Hippocampal formation (tissue), 2 donors: ENCODE results near the gene VAV1.

ENCODE experiments used
- DNase-seq, 2 donors: peaks; one replicate each; lab custom pipeline; 2025; lab: John Stamatoyannopoulos, UW

The VAV1 gene

GRCh38 chr19:6772028-6772865, at the start of gene VAV1:
TSS of gene VAV1 (plus strand) at chr19:6772708. CDS start at chr19:6772808, 100 bp downstream.
- DNase-seq = peak; percentile 15 to 26

- DNase-seq = peak in 1 of 2 donors; percentile 17
These were observed 49.3 kb upstream of the VAV1 start for GRCh38 chr19:6723108-6723618.

- DNase-seq = peak in 1 of 2 donors; percentile 3
These were observed 48.8 kb upstream of the VAV1 start for GRCh38 chr19:6723738-6724137.

GRCh38 chr19:6724631-6725492, 47.6 kb upstream of the VAV1 start:
- DNase-seq = no peak

DNA sequence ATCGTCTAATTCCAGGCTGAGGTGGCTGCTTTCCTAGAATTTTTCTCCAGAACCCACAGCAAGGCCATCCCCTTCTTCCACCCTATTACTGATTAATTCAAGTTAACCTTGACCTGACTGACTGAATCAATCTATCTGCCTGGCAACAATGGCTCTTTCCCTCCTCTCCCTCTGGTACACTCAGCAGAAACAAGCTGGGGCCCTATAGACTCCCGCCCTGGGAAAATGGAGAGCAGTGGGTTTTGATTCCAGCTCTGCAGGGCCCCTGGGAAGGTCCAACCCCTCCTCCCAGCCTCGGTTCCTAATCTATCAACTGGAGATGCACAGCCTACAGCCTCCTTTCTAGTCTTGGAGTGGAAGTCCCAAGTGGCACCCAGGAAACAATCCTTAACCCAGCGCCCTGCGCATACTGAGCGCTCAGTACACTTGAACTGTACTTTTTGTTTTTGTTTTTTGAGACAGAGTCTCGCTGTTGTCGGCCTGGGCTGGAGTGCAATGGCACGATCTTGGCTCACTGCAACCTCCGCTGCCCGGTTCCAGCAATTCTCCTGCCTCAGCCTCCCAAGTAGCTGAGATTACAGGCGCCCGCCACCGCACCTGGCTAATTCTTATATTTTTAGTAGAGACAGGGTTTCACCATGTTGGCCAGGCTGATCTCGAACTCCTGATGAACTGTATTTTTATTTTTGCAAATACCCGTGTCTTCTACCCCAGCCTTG, 46.8 kb upstream of the VAV1 start:
- DNase-seq = no peak

- DNase-seq = peak; percentile 17 to 38
These were observed 44.2 kb upstream of the VAV1 start for GRCh38 chr19:6728346-6728745.

GRCh38 chr19:6729573-6730152, 42.8 kb upstream of the VAV1 start:
- no peak for DNase-seq

- DNase-seq = peak; percentile 3 to 66
These were observed 42.2 kb upstream of the VAV1 start for GRCh38 chr19:6730153-6730804.

DNA sequence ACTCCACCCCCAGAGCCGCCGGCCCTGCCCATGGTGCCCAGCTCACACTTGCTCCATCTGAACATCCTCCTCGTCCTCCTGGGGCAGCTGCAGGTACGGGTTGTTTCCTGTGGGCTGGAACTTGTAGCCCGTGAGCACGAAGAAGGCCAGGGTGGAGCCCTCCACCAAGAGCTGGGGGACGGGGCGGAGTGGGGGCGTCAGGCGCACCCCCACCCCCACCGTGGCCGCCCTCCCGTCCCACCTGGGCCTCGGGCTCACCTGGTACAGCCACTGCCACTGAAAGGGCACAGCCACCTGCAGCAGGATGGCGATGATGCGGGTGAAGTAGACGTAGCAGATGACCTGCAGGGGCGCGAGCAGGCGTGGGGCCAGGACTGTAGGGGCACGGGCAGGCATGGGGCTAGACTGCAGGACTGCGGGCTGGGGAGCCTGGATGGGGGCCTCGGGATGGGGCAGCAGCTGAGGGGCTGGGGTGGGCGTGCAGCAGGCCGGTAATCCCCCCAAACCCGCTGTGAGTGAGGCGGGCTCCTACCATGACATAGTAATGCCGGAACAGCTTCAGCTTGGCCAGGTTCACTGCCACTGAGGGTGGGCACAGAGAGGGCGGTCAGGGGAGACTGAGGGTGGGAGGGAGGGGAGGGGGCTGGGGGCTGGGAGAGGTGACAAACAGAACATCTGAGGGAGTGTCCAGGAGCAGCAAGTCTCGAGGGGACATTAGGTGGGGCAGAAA, 41.4 kb upstream of the VAV1 start:
- DNase-seq = no peak

DNA sequence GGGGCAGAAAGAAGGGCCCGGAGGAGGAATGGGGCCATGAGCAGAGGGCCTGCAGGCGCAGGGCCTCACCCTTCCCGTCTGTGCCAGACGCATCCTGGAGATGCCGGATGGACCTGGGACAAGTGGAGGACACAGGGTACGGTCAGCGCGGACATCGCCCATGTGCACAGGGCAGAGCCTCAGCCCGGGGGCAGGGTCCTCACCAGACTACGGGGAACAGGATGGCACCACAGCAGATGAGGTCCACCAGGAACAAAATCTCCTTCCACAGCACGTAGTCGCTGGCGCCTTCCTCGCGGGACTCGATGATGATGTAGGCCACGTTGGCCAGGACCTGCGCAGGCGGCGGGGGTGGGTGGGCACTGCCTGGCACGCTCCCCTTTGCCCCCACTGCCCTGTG, 40.7 kb upstream of the VAV1 start:
- no peak for DNase-seq

DNA sequence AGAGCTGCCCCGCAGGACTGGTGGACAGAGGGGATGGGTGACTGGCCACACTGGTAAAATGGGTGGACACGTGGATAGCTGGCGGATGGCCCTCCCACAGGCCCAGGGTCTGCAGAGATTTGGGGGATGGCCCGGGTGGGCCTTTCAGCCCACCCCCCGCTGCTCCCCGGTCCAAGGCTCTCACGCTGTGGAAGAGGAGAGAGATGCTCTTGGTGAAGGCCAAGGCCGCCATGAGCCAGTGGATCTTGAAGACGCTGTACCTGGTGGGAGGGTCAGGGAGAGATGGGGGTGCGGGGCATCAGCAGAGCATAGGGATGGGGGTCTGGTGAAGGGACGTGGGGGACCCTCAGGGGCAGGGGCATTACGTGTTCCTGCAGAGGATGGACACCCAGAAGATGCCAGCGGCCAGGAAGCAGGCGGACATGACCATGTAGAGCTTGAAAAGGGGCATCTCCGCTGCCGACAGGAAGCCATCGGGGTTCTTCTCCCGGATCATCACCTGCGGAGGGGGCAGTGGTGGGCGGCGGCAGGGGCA, 39.6 kb upstream of the VAV1 start:
- no peak for DNase-seq

DNA sequence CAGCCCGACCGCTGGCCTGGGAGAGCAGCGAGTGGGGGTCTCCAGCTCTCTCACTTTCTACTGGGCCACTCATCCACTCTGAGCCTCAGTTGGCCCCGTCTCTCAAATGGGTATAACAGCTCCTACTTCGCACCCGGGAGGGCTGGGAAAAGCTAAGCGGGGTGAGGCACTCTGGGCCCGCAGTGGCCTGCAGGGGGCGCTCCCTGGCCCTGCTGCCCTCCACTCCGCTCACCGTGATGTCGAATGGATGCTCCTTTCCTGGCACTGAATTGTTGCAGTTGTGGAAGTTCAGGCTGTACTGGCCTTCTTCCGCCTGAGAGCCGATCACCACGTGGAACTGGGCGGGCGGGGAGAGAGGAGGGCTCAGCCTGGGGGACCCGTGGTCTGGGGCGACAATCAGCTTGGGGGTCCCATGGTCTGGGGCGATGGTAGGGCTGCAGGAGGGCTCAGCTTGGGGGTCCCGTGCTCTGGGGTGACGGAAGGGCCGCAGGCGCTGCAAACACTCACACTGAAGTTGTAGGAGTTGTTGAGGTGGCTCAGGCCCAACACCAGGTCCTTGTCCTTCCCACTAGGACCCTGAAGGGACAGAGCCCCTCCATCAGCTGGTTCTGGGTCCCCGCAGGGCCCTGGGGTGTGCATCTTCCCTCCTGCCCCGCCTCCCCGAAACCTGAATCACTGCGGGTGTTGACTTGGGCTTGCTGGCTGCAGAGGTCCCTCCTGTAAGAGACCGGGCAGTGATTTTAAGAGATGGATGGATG, 39.0 kb upstream of the VAV1 start:
- DNase-seq = no peak

DNA sequence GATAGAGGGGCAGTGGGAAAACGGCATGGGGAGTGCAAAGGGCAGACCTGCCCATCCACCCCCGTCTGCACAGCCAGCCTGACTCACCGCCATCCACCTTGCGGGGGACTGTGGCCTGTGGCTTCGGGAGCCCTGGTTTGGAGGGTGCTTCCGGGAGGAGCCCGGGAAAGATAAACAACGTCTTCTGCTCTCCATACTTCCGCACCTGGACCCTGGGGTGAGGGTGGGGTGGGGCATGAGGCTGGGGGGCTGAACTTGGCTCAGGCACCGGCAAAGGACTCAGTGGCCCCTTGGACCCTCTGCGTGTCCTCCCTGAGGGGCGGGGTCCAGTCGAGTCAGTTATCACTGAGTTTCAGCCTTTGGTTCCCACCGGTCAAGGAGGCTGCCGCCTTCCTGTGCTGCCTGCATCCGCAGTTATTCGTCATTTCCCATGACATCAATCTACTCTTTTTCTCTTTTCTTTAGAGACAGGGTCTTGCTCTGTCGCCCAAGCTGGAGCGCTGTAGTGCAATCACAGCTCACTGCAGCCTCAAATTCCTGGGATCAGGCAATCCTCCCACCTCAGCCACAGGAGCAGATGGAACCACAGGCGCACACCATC, 38.3 kb upstream of the VAV1 start:
- DNase-seq = no peak

DNA sequence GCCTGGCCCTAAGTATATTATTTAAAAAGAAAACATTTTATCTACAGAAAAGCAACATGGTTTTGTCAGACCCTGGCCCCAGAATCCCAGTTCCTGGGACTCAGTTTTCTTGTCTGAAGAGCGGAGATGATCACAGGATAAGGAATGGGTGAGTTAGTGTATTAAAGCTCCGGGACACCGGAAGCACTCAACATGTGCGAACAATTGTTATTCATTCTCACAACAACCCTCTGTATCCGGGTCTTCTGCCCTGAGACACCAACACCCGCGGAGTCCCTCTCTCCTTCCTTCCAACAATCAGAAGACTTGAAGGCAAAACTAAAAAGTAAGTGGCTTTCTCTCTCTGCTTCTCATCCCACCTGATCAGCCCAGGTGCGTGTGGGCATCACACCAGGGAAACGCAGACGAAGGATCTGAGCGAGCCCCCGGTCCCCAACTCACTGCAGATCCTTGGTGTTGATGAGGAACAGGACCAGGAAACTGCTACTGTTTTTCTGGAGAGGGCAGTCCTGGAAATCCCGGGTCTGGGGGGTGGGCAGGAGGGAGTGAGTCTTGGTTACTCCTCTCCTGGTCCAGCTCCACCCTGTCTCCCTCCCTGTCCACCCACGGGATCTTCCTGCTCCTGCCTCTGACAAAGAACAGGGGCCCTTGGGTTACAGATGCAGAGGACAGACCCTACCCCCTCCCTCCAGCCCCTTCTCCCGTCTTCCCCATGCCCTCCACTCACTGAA, 37.2 kb upstream of the VAV1 start:
- no peak for DNase-seq

GRCh38 chr19:6736169-6736916, 36.2 kb upstream of the VAV1 start:
- peak; percentile 20 to 45 for DNase-seq

DNA sequence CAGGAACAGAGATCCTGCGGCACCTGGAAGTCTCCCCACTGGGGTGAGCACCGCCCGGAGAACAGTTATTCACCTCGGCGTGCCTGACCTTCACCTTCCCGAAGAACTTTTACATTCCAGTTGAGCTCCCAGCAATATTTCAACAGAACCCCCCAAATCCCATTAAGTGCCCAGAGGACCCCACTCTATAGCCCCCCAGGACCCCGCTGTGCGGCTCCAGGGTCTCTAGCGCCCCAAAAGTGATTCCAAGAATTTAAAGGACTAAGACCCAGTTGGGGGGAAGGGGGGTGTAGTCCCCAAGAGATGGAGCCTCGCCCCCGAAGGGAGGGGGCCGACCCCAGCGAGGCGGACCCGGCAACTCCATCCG, 35.6 kb upstream of the VAV1 start:
- DNase-seq = no peak

- peak; percentile 100 for DNase-seq
These were observed 35.1 kb upstream of the VAV1 start, which contains the start of gene GPR108 for GRCh38 chr19:6737284-6737872. TSS of gene GPR108 (minus strand) at chr19:6737580. CDS start at chr19:6737576, 4 bp downstream.
